Vagina (tissue), 2 donors: ENCODE results near the gene TDRD7. TPM values are rescaled to one million over a fixed set of nuclear protein-coding genes. Genes with fewer than 3 reads are reported as not detected.

ENCODE experiments used
- DNase-seq, 2 donors: peaks; one replicate each; pipeline ENCODE4 v3.0.0-alpha.2; 2017; ENCODE audit errors: extremely low spot score in 2 of 2
- H3K27ac ChIP-seq: fragments of 200-600 bp; sonication (generic); one replicate; pipeline ENCODE4 v1.5.1; 2019
- H3K27me3 ChIP-seq: fragments of 200-600 bp; sonication (generic); one replicate; pipeline ENCODE4 v1.5.1; 2019
- H3K36me3 ChIP-seq, 2 donors: fragments of 200-600 bp; sonication (generic); one replicate each; pipeline ENCODE4 v1.5.1; 2017 to 2019
- H3K4me1 ChIP-seq: fragments of 200-600 bp; sonication (generic); one replicate; pipeline ENCODE4 v1.5.1; 2019
- H3K4me3 ChIP-seq, 2 donors: fragments of 200-600 bp; sonication (generic); 1 replicate in 1 of 2; 2 replicates in 1 of 2; pipeline ENCODE4 v1.5.1; 2016 to 2019
- H3K9me3 ChIP-seq: fragments of 200-600 bp; sonication (generic); one replicate; pipeline ENCODE4 v1.5.1; 2019
- CTCF ChIP-seq, 3 experiments: fragments of 450-650 bp in 2 of 3; fragments of 200-600 bp in 1 of 3; sonication (generic) in 1 of 3; IDR thresholded peaks; one replicate each; pipeline ENCODE4 v1.5.1; 2017 to 2019; ENCODE audit warnings: antibody characterized with exemption in 3 of 3, mild to moderate bottlenecking in 2 of 3, moderate library complexity in 2 of 3
- POLR2A ChIP-seq, 2 donors: fragments of 450-650 bp; IDR thresholded peaks; one replicate each; pipeline ENCODE4 v1.6.1; 2017; ENCODE audit warnings: antibody characterized with exemption in 2 of 2, mild to moderate bottlenecking in 2 of 2, moderate library complexity in 2 of 2
- POLR2AphosphoS5 ChIP-seq, 2 donors: sonication (generic); formaldehyde crosslinking; IDR thresholded peaks; one replicate each; pipeline ENCODE4 v1.9.0; 2017; ENCODE audit warnings: antibody characterized with exemption in 2 of 2, mild to moderate bottlenecking in 2 of 2, low read depth in 1 of 2; ENCODE audit not compliant: insufficient read depth in 1 of 2
- intact Hi-C: fragments of 100-400 bp; cut with DNase I; formaldehyde crosslinking; loops from one replicate; pipeline ENCODE4 v1.15.1; 2023
- microRNA-seq: library from miRNA; unstranded; fragments of <30 nt; microRNA quantifications from one replicate; pipeline ENCODE4, GENCODE V29; 2017; ENCODE audit warnings: borderline number of aligned reads, borderline replicate concordance
- small RNA-seq: library from RNA; depleted of rRNA; stranded (forward); fragments of <200 nt; gene quantifications from one replicate; pipeline ENCODE3, GENCODE V24; 2016
- total RNA-seq: library from RNA; depleted of rRNA; stranded (reverse); fragments of >200 nt; gene quantifications from one replicate; pipeline ENCODE4 v1.2.3, GENCODE V29; 2016

TDRD7 gene
- total RNA-seq, 1 donor from 2014 or later: 13.5 TPM

DNA sequence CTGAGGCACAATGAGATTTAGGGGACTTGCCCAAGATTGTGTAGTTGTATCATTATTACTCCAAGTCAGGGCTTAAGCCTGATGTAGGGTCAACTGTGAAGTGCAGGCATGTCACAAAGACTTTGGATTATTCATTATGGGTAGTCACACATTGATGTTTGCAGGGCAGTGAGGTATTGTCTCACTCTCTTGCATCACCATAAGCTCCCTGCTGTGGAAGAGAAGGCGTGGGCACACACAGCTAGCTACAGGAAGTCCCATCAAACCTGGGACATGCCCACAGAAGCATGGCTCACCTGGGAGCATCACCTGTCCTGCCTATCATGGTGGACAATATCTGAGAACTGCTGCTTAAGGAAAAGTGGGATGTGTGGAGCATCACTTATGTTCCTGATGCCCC is 131.7 kb downstream of the TDRD7 start:
- H3K36me3 ChIP-seq: peaks cover 0 to 6% of the 10 kb centered on the region in 2 donors
- intact Hi-C loops: no loop called here
- H3K4me1 ChIP-seq: no peaks in the 10 kb centered on the region
- peak overlapping the region; percentile 60 for H3K27ac ChIP-seq
- no peaks in the 10 kb centered on the region for H3K27me3 ChIP-seq
- no peak for DNase-seq
- TF ChIP-seq POLR2A (IDR thresholded peaks at IDR 0.05): no peak
- TF ChIP-seq CTCF (IDR thresholded peaks at IDR 0.05): no peak
- no peak for TF ChIP-seq POLR2AphosphoS5 (IDR thresholded peaks at IDR 0.05; ENCODE audit: insufficient read depth in 1 of 2, low read depth in 1 of 2)
- no peak overlapping the region for H3K4me3 ChIP-seq
- no peaks in the 10 kb centered on the region for H3K9me3 ChIP-seq

- H3K27me3 ChIP-seq: no peaks in the 10 kb centered on the region
- no peak overlapping the region for H3K4me3 ChIP-seq
- no peak for TF ChIP-seq CTCF (IDR thresholded peaks at IDR 0.05)
- TF ChIP-seq POLR2AphosphoS5 (IDR thresholded peaks at IDR 0.05; ENCODE audit: insufficient read depth in 1 of 2, low read depth in 1 of 2): no peak
- no peak for TF ChIP-seq POLR2A (IDR thresholded peaks at IDR 0.05)
- peak overlapping the region; percentile 36 for H3K27ac ChIP-seq
- intact Hi-C loops: no loop called here
- H3K9me3 ChIP-seq: no peaks in the 10 kb centered on the region
- H3K36me3 ChIP-seq: peaks cover 0 to 6% of the 10 kb centered on the region in 2 donors
- no peaks in the 10 kb centered on the region for H3K4me1 ChIP-seq
- no peak for DNase-seq
Measured at GRCh38 chr9:97545486-97545885, 133.6 kb downstream of the TDRD7 start.

Small RNA genes lying within 50 kb of the gene (microRNA-seq; reads per million reads assigned to microRNA genes)
- gene MIR1302-8: not detected

Small RNA genes lying within 50 kb of the gene (small RNA-seq; reads per million reads assigned to genes)
- gene MIR1302-8: not detected

Other genes starting within 250 kb of the TDRD7 start
- 7.6 TPM for gene CCDC180, start 104.4 kb upstream of the TDRD7 start, total RNA-seq
- 21.1 TPM for gene TMOD1, start 89.6 kb downstream of the TDRD7 start, total RNA-seq
- gene TSTD2, start 221.3 kb downstream of the TDRD7 start, total RNA-seq: 18.2 TPM
- gene NCBP1, start 221.7 kb downstream of the TDRD7 start, total RNA-seq: 23.3 TPM